Colonic mucosa (tissue), 4 donors: ENCODE results near the gene PIAS4. TPM values are rescaled to one million over a fixed set of nuclear protein-coding genes. Genes with fewer than 3 reads are reported as not detected.

Experiments used
- DNase-seq: peaks from one replicate; pipeline ENCODE4 v3.0.0-alpha.2; 2020
- H3K27ac ChIP-seq: fragments of 200-600 bp; one replicate; pipeline ENCODE4 v1.8.0; 2021
- H3K27me3 ChIP-seq: fragments of 200-600 bp; one replicate; pipeline ENCODE4 v1.8.0; 2021
- H3K36me3 ChIP-seq: fragments of 200-600 bp; one replicate; pipeline ENCODE4 v1.8.0; 2021
- H3K4me1 ChIP-seq: fragments of 200-600 bp; one replicate; pipeline ENCODE4 v1.8.0; 2021; ENCODE audit warnings: mild to moderate bottlenecking
- H3K4me3 ChIP-seq: fragments of 200-600 bp; one replicate; pipeline ENCODE4 v1.8.0; 2021
- H3K9ac ChIP-seq, 2 donors: one replicate each; pipeline ENCODE4 v1.7.0; 2013; ENCODE audit warnings: control low read depth in 2 of 2, low read depth in 2 of 2, low read length in 2 of 2
- H3K9me3 ChIP-seq: fragments of 200-600 bp; one replicate; pipeline ENCODE4 v1.8.0; 2021
- CTCF ChIP-seq: fragments of 200-600 bp; IDR thresholded peaks from one replicate; pipeline ENCODE4 v1.8.0; 2022; ENCODE audit warnings: antibody characterized with exemption, mild to moderate bottlenecking
- intact Hi-C: fragments of 100-400 bp; cut with DNase I; formaldehyde crosslinking; loops from one replicate; pipeline ENCODE4 v1.14.1; 2022
- microRNA-seq: library from miRNA; unstranded; fragments of <30 nt; microRNA quantifications from one replicate; pipeline ENCODE4, GENCODE V29; 2019
- total RNA-seq, 2 donors: library from RNA; stranded (reverse); fragmentation: NEBNext Ultra II Directional in 1 of 2; extraction: Animal tissue kit (Norgen Biotek cat#: 25700) in 1 of 2; gene quantifications; one replicate each; pipeline ENCODE4 v1.2.1, GENCODE V29; 2021
- donor health status: healthy.
- donor health status: DM: no; HTN: no; CAD: no.
- donor health status: DM: no; HTN: no; CAD: no.

PIAS4 gene
- total RNA-seq, 2 donors from 2014 or later, result 29.9 to 31.5 TPM

GRCh38 chr19:4084547-4084877, 77.0 kb downstream of the PIAS4 start:
- intact Hi-C loops, result no loop called here
- H3K9me3 ChIP-seq, result no peaks in the 10 kb centered on the region
- TF ChIP-seq CTCF, result no peak
- H3K4me3 ChIP-seq, result no peak overlapping the region
- no peaks in the 10 kb centered on the region for H3K36me3 ChIP-seq
- peaks cover 26% of the 10 kb centered on the region for H3K4me1 ChIP-seq
- H3K27ac ChIP-seq, result peak overlapping the region; percentile 77
- peak overlapping the region; percentile 70 to 73 for H3K9ac ChIP-seq
- DNase-seq, result no peak
- H3K27me3 ChIP-seq, result no peaks in the 10 kb centered on the region

- H3K9me3 ChIP-seq, result no peaks in the 10 kb centered on the region
- peaks cover 26% of the 10 kb centered on the region for H3K4me1 ChIP-seq
- no peaks in the 10 kb centered on the region for H3K27me3 ChIP-seq
- intact Hi-C loops, result no loop called here
- H3K4me3 ChIP-seq, result no peak overlapping the region
- no peaks in the 10 kb centered on the region for H3K36me3 ChIP-seq
- TF ChIP-seq CTCF, result no peak
- H3K27ac ChIP-seq, result peak overlapping the region; percentile 86
- H3K9ac ChIP-seq, result peak overlapping the region; percentile 50 to 55
- peak; percentile 88 for DNase-seq
These were observed 78.9 kb downstream of the PIAS4 start for GRCh38 chr19:4086411-4086867.

- Histone ChIP-seq H3K27ac (no peak overlapping the region), H3K36me3 (no peaks in the 10 kb centered on the region), H3K4me1 (peaks cover 26% of the 10 kb centered on the region), H3K4me3 (no peak overlapping the region), H3K9ac (peak overlapping the region in 1 of 2 donors; percentile 24), H3K9me3 (no peaks in the 10 kb centered on the region), H3K27me3 (no peaks in the 10 kb centered on the region)
- intact Hi-C loops, result no loop called here
- DNase-seq, result no peak
- TF ChIP-seq CTCF, result no peak
These were observed 80.5 kb downstream of the PIAS4 start for GRCh38 chr19:4087787-4088679.

GRCh38 chr19:4088975-4089374, 81.4 kb downstream of the PIAS4 start:
- Histone ChIP-seq H3K9ac (peak overlapping the region in 1 of 2 donors; percentile 21), H3K4me1 (peaks cover 18% of the 10 kb centered on the region), H3K9me3 (no peaks in the 10 kb centered on the region), H3K27me3 (no peaks in the 10 kb centered on the region), H3K36me3 (no peaks in the 10 kb centered on the region), H3K4me3 (no peak overlapping the region), H3K27ac (peak overlapping the region; percentile 25)
- intact Hi-C loops, result no loop called here
- TF ChIP-seq CTCF, result no peak
- peak; percentile 29 for DNase-seq

Small RNA genes lying within 50 kb of the gene (microRNA-seq; reads per million reads assigned to microRNA genes)
- not detected for gene MIR637

Other genes with a start within 250 kb of the PIAS4 start
- 10 to 100 TPM; 21.0 to 29.3 TPM for gene APBA3, start 246.0 kb upstream of the PIAS4 start, total RNA-seq
- gene MRPL54, start 245.1 kb upstream of the PIAS4 start, total RNA-seq, result 10 to 100 TPM; 73.7 to 86.9 TPM
- gene RAX2, start 235.5 kb upstream of the PIAS4 start, total RNA-seq, result not detected
- gene MATK, start 221.4 kb upstream of the PIAS4 start, total RNA-seq, result 1 to 10 TPM in 1 of 2 donors, under 1 TPM in 1; 0.66 to 1.2 TPM
- gene ZFR2, start 138.7 kb upstream of the PIAS4 start, total RNA-seq, result not detected
- 1 to 10 TPM in 1 of 2 donors, under 1 TPM in 1; 0.12 to 1.0 TPM for gene ATCAY, start 127.1 kb upstream of the PIAS4 start, total RNA-seq
- gene NMRK2, start 74.7 kb upstream of the PIAS4 start, total RNA-seq, result under 1 TPM in 1 of 2 donors, not detected in 1; 0.27 TPM
- gene DAPK3, start 36.6 kb upstream of the PIAS4 start, total RNA-seq, result 10 to 100 TPM; 53.7 to 74.3 TPM
- 1,000 to 10,000 TPM; 2,109 to 2,241 TPM for gene EEF2, start 22.3 kb upstream of the PIAS4 start, total RNA-seq
- gene ZBTB7A, start 59.2 kb downstream of the PIAS4 start, total RNA-seq, result 100 to 1,000 TPM; 110 to 123 TPM
- gene MAP2K2, start 116.4 kb downstream of the PIAS4 start, total RNA-seq, result 100 to 1,000 TPM; 211 to 260 TPM
- 1 to 10 TPM; 1.1 to 9.9 TPM for gene CREB3L3, start 145.9 kb downstream of the PIAS4 start, total RNA-seq
- gene SIRT6, start 174.8 kb downstream of the PIAS4 start, total RNA-seq, result 100 to 1,000 TPM in 1 of 2 donors, 10 to 100 TPM in 1; 83.9 to 120 TPM
- gene ANKRD24, start 175.0 kb downstream of the PIAS4 start, total RNA-seq, result 1 to 10 TPM in 1 of 2 donors, under 1 TPM in 1; 0.35 to 1.8 TPM
- gene EBI3, start 221.8 kb downstream of the PIAS4 start, total RNA-seq, result 1 to 10 TPM in 1 of 2 donors, under 1 TPM in 1; 0.56 to 1.6 TPM
- gene YJU2, start 239.3 kb downstream of the PIAS4 start, total RNA-seq, result 10 to 100 TPM; 15.8 to 25.8 TPM